HCT116 (cell line): ENCODE results near the gene ISM1. TPM values are rescaled to one million over a fixed set of nuclear protein-coding genes. Genes with fewer than 3 reads are reported as not detected.

Experiments used
- ATAC-seq: fragments of 200-7000 bp; cut with Tn5 transposase; 2 replicates; pipeline ENCODE4 v1.9.1; 2020; ENCODE audit warnings: mild to moderate bottlenecking, moderate library complexity
- BruUV-seq: library from RNA; stranded (reverse); fragments of 400-500 nt; replicated peaks from 2 replicates; lab custom pipeline; 2021; lab: Mats Ljungman, UMichigan
- CTCF ChIA-PET: fragments of 300-600 bp; sonication (Branson Sonifier 250); formaldehyde crosslinking; loops from one replicate; lab custom pipeline; 2021; ENCODE audit warnings: antibody characterized with exemption; lab: Charles Lee
- POLR2A ChIA-PET: fragments of 300-600, 350-600 bp; sonication (Branson Sonifier 250); formaldehyde crosslinking; loops from one replicate; lab custom pipeline; 2021; ENCODE audit warnings: antibody characterized with exemption; lab: Charles Lee
- RAD21 ChIA-PET, 2 experiments: fragments of 300-600 bp; sonication (Branson Sonifier 250); formaldehyde crosslinking; loops; one replicate each; lab custom pipeline; 2023; ENCODE audit warnings: low total read pairs in 2 of 2; ENCODE audit not compliant: uncharacterized antibody in 2 of 2, unreplicated experiment in 2 of 2, low non-redundant PET in 1 of 2; lab: Charles Lee
- DNase-seq: peaks from one replicate; pipeline ENCODE4 v3.0.0-alpha.2; 2010; ENCODE audit warnings: low read depth, low spot score
- H2AFZ ChIP-seq: fragments of 200-600 bp; shearing (Covaris generic), sonication (generic); 2 replicates; pipeline ENCODE4 v1.6.1; 2017; ENCODE audit warnings: low read depth, mixed run types, mixed read lengths, antibody characterized with exemption, low read length; ENCODE audit not compliant: poor library complexity, severe bottlenecking
- H3K27ac ChIP-seq: 2 replicates; pipeline ENCODE4 v1.5.1; 2012; ENCODE audit warnings: low read depth, low read length
- H3K27me3 ChIP-seq: fragments of 200-600 bp; sonication (generic); 2 replicates; pipeline ENCODE4 v1.6.1; 2016; ENCODE audit warnings: mixed run types, low read length, mixed read lengths; ENCODE audit not compliant: insufficient read depth
- H3K36me3 ChIP-seq, 2 experiments: fragments of 200-500 bp in 1 of 2; fragments of 200-600 bp in 1 of 2; sonication (Bioruptor generic) in 1 of 2; sonication (generic) in 1 of 2; 2 replicates each; pipeline versions ENCODE4 v1.5.1 to v1.6.1; 2014 to 2016; ENCODE audit warnings: low read length in 2 of 2, inconsistent platforms in 1 of 2, mixed read lengths in 1 of 2, mixed run types in 1 of 2; ENCODE audit not compliant: insufficient read depth in 2 of 2, control insufficient read depth in 1 of 2
- H3K4me1 ChIP-seq, 2 experiments: fragments of 200-600 bp in 1 of 2; sonication (generic) in 1 of 2; 2 replicates each; pipeline versions ENCODE4 v1.5.1 to v1.6.1; 2012 to 2017; ENCODE audit warnings: low read length in 2 of 2, inconsistent platforms in 1 of 2, mild to moderate bottlenecking in 1 of 2, mixed read lengths in 1 of 2, mixed run types in 1 of 2, moderate library complexity in 1 of 2; ENCODE audit not compliant: insufficient read depth in 2 of 2, control insufficient read depth in 1 of 2
- H3K4me2 ChIP-seq: fragments of 200-600 bp; sonication (generic); 2 replicates; pipeline ENCODE4 v1.6.1; 2017; ENCODE audit warnings: mixed run types, low read length, mixed read lengths
- H3K4me3 ChIP-seq, 2 experiments: fragments of 200-600 bp in 1 of 2; sonication (generic) in 1 of 2; replicated peaks in 1 of 2; 2 replicates each; pipeline ENCODE4 v1.5.1; 2011 to 2016; ENCODE audit warnings: low read length in 2 of 2, control low read depth in 1 of 2, low read depth in 1 of 2, mild to moderate bottlenecking in 1 of 2, mixed read lengths in 1 of 2, mixed run types in 1 of 2
- H3K79me2 ChIP-seq: fragments of 200-600 bp; sonication (generic); 2 replicates; pipeline ENCODE4 v1.6.1; 2017; ENCODE audit warnings: mild to moderate bottlenecking, mixed run types, low read length, moderate library complexity, mixed read lengths; ENCODE audit not compliant: insufficient read depth
- H3K9ac ChIP-seq: fragments of 200-600 bp; sonication (generic); 2 replicates; pipeline ENCODE4 v1.6.1; 2016; ENCODE audit warnings: low read length, mixed read lengths
- H3K9me2 ChIP-seq: fragments of 200-600 bp; sonication (generic), shearing (Covaris generic); 2 replicates; pipeline ENCODE4 v1.6.1; 2017; ENCODE audit warnings: mixed run types, mild to moderate bottlenecking, moderate library complexity; ENCODE audit not compliant: insufficient read depth
- H3K9me3 ChIP-seq, 2 experiments: fragments of 200-500 bp in 1 of 2; fragments of 200-600 bp in 1 of 2; sonication (Bioruptor generic) in 1 of 2; sonication (generic) in 1 of 2; 2 replicates each; pipeline ENCODE4 v1.6.1; 2014 to 2017; ENCODE audit warnings: low read length in 2 of 2, mixed read lengths in 2 of 2, inconsistent platforms in 1 of 2, low read depth in 1 of 2, mild to moderate bottlenecking in 1 of 2, mixed run types in 1 of 2, moderate library complexity in 1 of 2; ENCODE audit not compliant: control insufficient read depth in 1 of 2, insufficient read depth in 1 of 2
- H4K20me1 ChIP-seq: fragments of 200-600 bp; sonication (generic), shearing (Covaris generic); 2 replicates; pipeline ENCODE4 v1.6.1; 2017; ENCODE audit warnings: mixed run types, mild to moderate bottlenecking, moderate library complexity; ENCODE audit not compliant: insufficient read depth
- CBX3 ChIP-seq: IDR thresholded peaks from 2 replicates; pipeline ENCODE4 v1.6.1; 2012; ENCODE audit warnings: low read depth
- CEBPB ChIP-seq: IDR thresholded peaks from 2 replicates; pipeline ENCODE4 v1.6.1; 2012; ENCODE audit warnings: low read depth
- ELF1 ChIP-seq: IDR thresholded peaks from 2 replicates; pipeline ENCODE4 v1.6.1; 2012; ENCODE audit warnings: low read depth, borderline replicate concordance
- EZH2 ChIP-seq: fragments of 200-600 bp; sonication (generic); IDR thresholded peaks from 2 replicates; pipeline ENCODE4 v1.6.1; 2017; ENCODE audit warnings: antibody characterized with exemption, mixed run types
- FOSL1 ChIP-seq: IDR thresholded peaks from 2 replicates; pipeline ENCODE4 v1.6.1; 2012; ENCODE audit warnings: low read depth
- JUND ChIP-seq: IDR thresholded peaks from 2 replicates; pipeline ENCODE4 v1.6.1; 2012
- POLR2A ChIP-seq: IDR thresholded peaks from 2 replicates; pipeline ENCODE4 v1.7.0; 2011; ENCODE audit warnings: borderline replicate concordance; ENCODE audit not compliant: insufficient read depth, insufficient read length; ENCODE audit errors: extremely low read depth
- POLR2AphosphoS5 ChIP-seq: IDR thresholded peaks from 2 replicates; pipeline ENCODE4 v1.6.1; 2011; ENCODE audit warnings: mild to moderate bottlenecking, low read depth, low read length, moderate library complexity
- SIN3A ChIP-seq: IDR thresholded peaks from 2 replicates; pipeline ENCODE4 v1.6.1; 2012; ENCODE audit warnings: low read depth
- SP1 ChIP-seq: IDR thresholded peaks from 2 replicates; pipeline ENCODE4 v1.6.1; 2012; ENCODE audit warnings: low read depth
- TCF7L2 ChIP-seq: IDR thresholded peaks from 2 replicates; pipeline ENCODE4 v1.7.0; 2011; ENCODE audit warnings: borderline replicate concordance, inconsistent platforms; ENCODE audit not compliant: insufficient read depth, insufficient read length; ENCODE audit errors: extremely low read depth
- YY1 ChIP-seq: IDR thresholded peaks from 2 replicates; pipeline ENCODE4 v1.6.1; 2011; ENCODE audit warnings: low read length, low read depth, moderate library complexity, mild to moderate bottlenecking; ENCODE audit not compliant: insufficient replicate concordance; ENCODE audit errors: extremely low read depth
- intact Hi-C: fragments of 100-400 bp; cut with micrococcal nuclease; formaldehyde crosslinking; loops from 2 replicates; pipeline ENCODE4 v1.10.0; 2022
- total RNA-seq: library from RNA; stranded (reverse); gene quantifications from one replicate; pipeline ENCODE4 v1.2.1, GENCODE V29; 2021; ENCODE audit not compliant: unreplicated experiment
- TF ChIP-seq, protein P1 (sequence below): IDR thresholded peaks from 2 replicates; pipeline ENCODE4 v1.6.1; 2012
- TF ChIP-seq, protein P2 (sequence below): IDR thresholded peaks from 2 replicates; pipeline ENCODE4 v1.6.1; 2012; ENCODE audit warnings: low read depth
- TF ChIP-seq, protein P3 (sequence below), 3 experiments: fragments of 200-600 bp in 1 of 3; sonication (generic) in 1 of 3; IDR thresholded peaks in 2 of 3; conservative IDR thresholded peaks in 1 of 3; 2 replicates each; pipeline ENCODE4 v1.5.1; 2012 to 2017; ENCODE audit warnings: low read depth in 2 of 3, low read length in 2 of 3, antibody characterized with exemption in 1 of 3, borderline replicate concordance in 1 of 3, control low read depth in 1 of 3, mild to moderate bottlenecking in 1 of 3, mixed read lengths in 1 of 3, mixed run types in 1 of 3, moderate library complexity in 1 of 3; ENCODE audit not compliant: insufficient read depth in 1 of 3
- TF ChIP-seq, protein P4 (sequence below): IDR thresholded peaks from 2 replicates; pipeline ENCODE4 v1.6.1; 2011; ENCODE audit warnings: mild to moderate bottlenecking, low read length, moderate library complexity; ENCODE audit not compliant: insufficient replicate concordance; ENCODE audit errors: extremely low read depth

Gene ISM1
- total RNA-seq, 1 experiment from 2014 or later: 0.37 TPM

DNA sequence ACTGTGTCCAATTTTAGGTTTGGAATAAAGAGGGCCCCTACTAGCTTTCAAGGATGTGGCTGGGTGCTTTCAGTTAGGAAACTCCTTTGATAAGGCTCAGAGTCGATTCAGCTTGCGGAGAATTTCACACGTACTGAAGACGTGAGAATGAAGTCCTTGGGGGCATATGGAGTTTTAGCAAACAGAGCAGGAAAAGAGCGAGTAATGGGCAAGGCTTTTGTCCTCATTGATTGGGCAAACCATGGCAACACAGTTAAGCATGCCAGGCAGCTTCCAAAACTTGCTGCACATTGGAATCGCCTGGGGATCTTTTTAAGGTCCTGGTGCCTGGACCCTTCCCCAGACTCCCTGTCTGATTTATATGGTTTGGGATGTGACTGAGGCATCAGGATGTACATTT, 29.2 kb downstream of the ISM1 start:
- H3K9me2 ChIP-seq: no peaks in the 10 kb centered on the region
- H3K79me2 ChIP-seq: no peaks in the 10 kb centered on the region
- no peak overlapping the region for H3K27ac ChIP-seq
- H3K9ac ChIP-seq: no peak overlapping the region
- POLR2A ChIA-PET: no interaction called here
- TF ChIP-seq, protein P1, sequence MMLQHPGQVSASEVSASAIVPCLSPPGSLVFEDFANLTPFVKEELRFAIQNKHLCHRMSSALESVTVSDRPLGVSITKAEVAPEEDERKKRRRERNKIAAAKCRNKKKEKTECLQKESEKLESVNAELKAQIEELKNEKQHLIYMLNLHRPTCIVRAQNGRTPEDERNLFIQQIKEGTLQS: no peak
- no peak for TF ChIP-seq SP1
- TF ChIP-seq CBX3: no peak
- TF ChIP-seq, protein P2, sequence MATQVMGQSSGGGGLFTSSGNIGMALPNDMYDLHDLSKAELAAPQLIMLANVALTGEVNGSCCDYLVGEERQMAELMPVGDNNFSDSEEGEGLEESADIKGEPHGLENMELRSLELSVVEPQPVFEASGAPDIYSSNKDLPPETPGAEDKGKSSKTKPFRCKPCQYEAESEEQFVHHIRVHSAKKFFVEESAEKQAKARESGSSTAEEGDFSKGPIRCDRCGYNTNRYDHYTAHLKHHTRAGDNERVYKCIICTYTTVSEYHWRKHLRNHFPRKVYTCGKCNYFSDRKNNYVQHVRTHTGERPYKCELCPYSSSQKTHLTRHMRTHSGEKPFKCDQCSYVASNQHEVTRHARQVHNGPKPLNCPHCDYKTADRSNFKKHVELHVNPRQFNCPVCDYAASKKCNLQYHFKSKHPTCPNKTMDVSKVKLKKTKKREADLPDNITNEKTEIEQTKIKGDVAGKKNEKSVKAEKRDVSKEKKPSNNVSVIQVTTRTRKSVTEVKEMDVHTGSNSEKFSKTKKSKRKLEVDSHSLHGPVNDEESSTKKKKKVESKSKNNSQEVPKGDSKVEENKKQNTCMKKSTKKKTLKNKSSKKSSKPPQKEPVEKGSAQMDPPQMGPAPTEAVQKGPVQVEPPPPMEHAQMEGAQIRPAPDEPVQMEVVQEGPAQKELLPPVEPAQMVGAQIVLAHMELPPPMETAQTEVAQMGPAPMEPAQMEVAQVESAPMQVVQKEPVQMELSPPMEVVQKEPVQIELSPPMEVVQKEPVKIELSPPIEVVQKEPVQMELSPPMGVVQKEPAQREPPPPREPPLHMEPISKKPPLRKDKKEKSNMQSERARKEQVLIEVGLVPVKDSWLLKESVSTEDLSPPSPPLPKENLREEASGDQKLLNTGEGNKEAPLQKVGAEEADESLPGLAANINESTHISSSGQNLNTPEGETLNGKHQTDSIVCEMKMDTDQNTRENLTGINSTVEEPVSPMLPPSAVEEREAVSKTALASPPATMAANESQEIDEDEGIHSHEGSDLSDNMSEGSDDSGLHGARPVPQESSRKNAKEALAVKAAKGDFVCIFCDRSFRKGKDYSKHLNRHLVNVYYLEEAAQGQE: no peak
- TF ChIP-seq, protein P3, sequence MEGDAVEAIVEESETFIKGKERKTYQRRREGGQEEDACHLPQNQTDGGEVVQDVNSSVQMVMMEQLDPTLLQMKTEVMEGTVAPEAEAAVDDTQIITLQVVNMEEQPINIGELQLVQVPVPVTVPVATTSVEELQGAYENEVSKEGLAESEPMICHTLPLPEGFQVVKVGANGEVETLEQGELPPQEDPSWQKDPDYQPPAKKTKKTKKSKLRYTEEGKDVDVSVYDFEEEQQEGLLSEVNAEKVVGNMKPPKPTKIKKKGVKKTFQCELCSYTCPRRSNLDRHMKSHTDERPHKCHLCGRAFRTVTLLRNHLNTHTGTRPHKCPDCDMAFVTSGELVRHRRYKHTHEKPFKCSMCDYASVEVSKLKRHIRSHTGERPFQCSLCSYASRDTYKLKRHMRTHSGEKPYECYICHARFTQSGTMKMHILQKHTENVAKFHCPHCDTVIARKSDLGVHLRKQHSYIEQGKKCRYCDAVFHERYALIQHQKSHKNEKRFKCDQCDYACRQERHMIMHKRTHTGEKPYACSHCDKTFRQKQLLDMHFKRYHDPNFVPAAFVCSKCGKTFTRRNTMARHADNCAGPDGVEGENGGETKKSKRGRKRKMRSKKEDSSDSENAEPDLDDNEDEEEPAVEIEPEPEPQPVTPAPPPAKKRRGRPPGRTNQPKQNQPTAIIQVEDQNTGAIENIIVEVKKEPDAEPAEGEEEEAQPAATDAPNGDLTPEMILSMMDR (IDR thresholded peaks at IDR 0.05 in 2 of 3, conservative IDR thresholded peaks at IDR 0.05 in 1 of 3; ENCODE audit: borderline replicate concordance in 1 of 3, insufficient read depth in 1 of 3, low read depth in 2 of 3, low read length in 2 of 3): no peak
- no peak for TF ChIP-seq FOSL1
- no peak for TF ChIP-seq JUND
- no peak for TF ChIP-seq SIN3A
- TF ChIP-seq POLR2A: no peak
- no peak for TF ChIP-seq ELF1
- TF ChIP-seq YY1: no peak
- TF ChIP-seq POLR2AphosphoS5: no peak
- no peak for TF ChIP-seq TCF7L2
- no peak for TF ChIP-seq EZH2
- TF ChIP-seq CEBPB: no peak
- TF ChIP-seq, protein P4, sequence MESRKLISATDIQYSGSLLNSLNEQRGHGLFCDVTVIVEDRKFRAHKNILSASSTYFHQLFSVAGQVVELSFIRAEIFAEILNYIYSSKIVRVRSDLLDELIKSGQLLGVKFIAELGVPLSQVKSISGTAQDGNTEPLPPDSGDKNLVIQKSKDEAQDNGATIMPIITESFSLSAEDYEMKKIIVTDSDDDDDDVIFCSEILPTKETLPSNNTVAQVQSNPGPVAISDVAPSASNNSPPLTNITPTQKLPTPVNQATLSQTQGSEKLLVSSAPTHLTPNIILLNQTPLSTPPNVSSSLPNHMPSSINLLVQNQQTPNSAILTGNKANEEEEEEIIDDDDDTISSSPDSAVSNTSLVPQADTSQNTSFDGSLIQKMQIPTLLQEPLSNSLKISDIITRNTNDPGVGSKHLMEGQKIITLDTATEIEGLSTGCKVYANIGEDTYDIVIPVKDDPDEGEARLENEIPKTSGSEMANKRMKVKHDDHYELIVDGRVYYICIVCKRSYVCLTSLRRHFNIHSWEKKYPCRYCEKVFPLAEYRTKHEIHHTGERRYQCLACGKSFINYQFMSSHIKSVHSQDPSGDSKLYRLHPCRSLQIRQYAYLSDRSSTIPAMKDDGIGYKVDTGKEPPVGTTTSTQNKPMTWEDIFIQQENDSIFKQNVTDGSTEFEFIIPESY: no peak
- H3K9me3 ChIP-seq: no peaks in the 10 kb centered on the region
- CTCF ChIA-PET: no interaction called here
- ATAC-seq: no peak
- H2AFZ ChIP-seq: no peak overlapping the region
- H3K4me1 ChIP-seq: peaks cover 4 to 12% of the 10 kb centered on the region in 2 experiments; a peak in 3 of 4 replicates
- no peak overlapping the region for H3K4me2 ChIP-seq
- intact Hi-C loops: no loop called here
- RAD21 ChIA-PET: no interaction called here
- H3K36me3 ChIP-seq: no peaks in the 10 kb centered on the region
- no peaks in the 10 kb centered on the region for H3K27me3 ChIP-seq
- no peaks in the 10 kb centered on the region for H4K20me1 ChIP-seq
- BruUV-seq: no TSS peak
- no peak overlapping the region for H3K4me3 ChIP-seq
- DNase-seq: no peak
